OCI-LY7 (cell line): ENCODE data around the gene BLM. TPM values are rescaled to one million over a fixed set of nuclear protein-coding genes. Genes with fewer than 3 reads are reported as not detected.

ENCODE experiments used
- BruUV-seq: library from RNA; stranded (reverse); fragments of 400-500 nt; replicated peaks from 2 replicates; lab custom pipeline; 2021; lab: Mats Ljungman, UMichigan
- CTCF ChIA-PET: fragments of 300-600 bp; sonication (Branson Sonifier 250); formaldehyde crosslinking; loops from one replicate; lab custom pipeline; 2022; ENCODE audit warnings: antibody characterized with exemption; ENCODE audit not compliant: unreplicated experiment; lab: Charles Lee
- POLR2A ChIA-PET: fragments of 300-600 bp; sonication (Branson Sonifier 250); formaldehyde crosslinking; loops from one replicate; lab custom pipeline; 2022; ENCODE audit warnings: antibody characterized with exemption; lab: Charles Lee
- DNase-seq: peaks from one replicate; pipeline ENCODE4 v3.0.0-alpha.2; 2015; ENCODE audit warnings: low spot score
- H2AFZ ChIP-seq: fragments of 200-600 bp; sonication (generic), shearing (Covaris generic); 2 replicates; pipeline ENCODE4 v1.6.1; 2014; ENCODE audit warnings: mild to moderate bottlenecking, antibody characterized with exemption, low read length, moderate library complexity
- H3K27ac ChIP-seq: fragments of 200-600 bp; sonication (generic); 2 replicates; pipeline ENCODE4 v1.5.1; 2014; ENCODE audit warnings: mixed run types, low read depth, mild to moderate bottlenecking, moderate library complexity, low read length, inconsistent platforms; ENCODE audit not compliant: poor library complexity, severe bottlenecking
- H3K36me3 ChIP-seq: fragments of 200-600 bp; sonication (generic); 2 replicates; pipeline ENCODE4 v1.6.1; 2014; ENCODE audit warnings: mild to moderate bottlenecking, antibody characterized with exemption, low read length, moderate library complexity, mixed read lengths; ENCODE audit not compliant: insufficient read depth
- H3K4me1 ChIP-seq: fragments of 200-600 bp; sonication (generic); 2 replicates; pipeline ENCODE4 v1.5.1; 2014; ENCODE audit warnings: mild to moderate bottlenecking, low read length; ENCODE audit not compliant: insufficient read depth, poor library complexity, severe bottlenecking
- H3K4me2 ChIP-seq: fragments of 200-600 bp; sonication (generic); 2 replicates; pipeline ENCODE4 v1.6.1; 2014; ENCODE audit warnings: mild to moderate bottlenecking, low read length
- H3K4me3 ChIP-seq: fragments of 200-600 bp; sonication (generic); 2 replicates; pipeline ENCODE4 v1.5.1; 2014; ENCODE audit warnings: mild to moderate bottlenecking, low read depth, low read length; ENCODE audit not compliant: poor library complexity, severe bottlenecking
- H3K79me2 ChIP-seq: fragments of 200-600 bp; sonication (generic); 2 replicates; pipeline ENCODE4 v1.6.1; 2016; ENCODE audit warnings: low read depth, mild to moderate bottlenecking, low read length, moderate library complexity, mixed read lengths; ENCODE audit not compliant: insufficient read depth
- H3K9me2 ChIP-seq: fragments of 200-600 bp; sonication (generic); 2 replicates; pipeline ENCODE4 v1.6.1; 2016; ENCODE audit warnings: mild to moderate bottlenecking, low read length, mixed read lengths; ENCODE audit not compliant: insufficient read depth
- H3K9me3 ChIP-seq: fragments of 200-600 bp; sonication (generic); 2 replicates; pipeline ENCODE4 v1.6.1; 2014; ENCODE audit warnings: mild to moderate bottlenecking, mixed run types, low read length, mixed read lengths
- H4K20me1 ChIP-seq: fragments of 200-600 bp; sonication (generic); 2 replicates; pipeline ENCODE4 v1.6.1; 2014; ENCODE audit warnings: mild to moderate bottlenecking, antibody characterized with exemption, low read length, moderate library complexity, mixed read lengths; ENCODE audit not compliant: insufficient read depth
- CTCF ChIP-seq: fragments of 200-600 bp; sonication (generic); conservative IDR thresholded peaks from 2 replicates; pipeline ENCODE4 v1.5.1; 2014; ENCODE audit warnings: mild to moderate bottlenecking, antibody characterized with exemption, low read length, moderate library complexity, mixed read lengths
- EZH2phosphoT487 ChIP-seq: fragments of 200-600 bp; sonication (generic); IDR thresholded peaks from 2 replicates; pipeline ENCODE4 v1.6.1; 2018; ENCODE audit warnings: low read depth, borderline replicate concordance, mild to moderate bottlenecking, mixed run types, antibody characterized with exemption, low read length, moderate library complexity, mixed read lengths
- intact Hi-C: fragments of 100-400 bp; cut with micrococcal nuclease; formaldehyde crosslinking; loops from one replicate; pipeline ENCODE4 v1.10.0; 2022; ENCODE audit not compliant: unreplicated experiment
- total RNA-seq, 2 experiments: library from RNA; depleted of rRNA in 1 of 2; stranded (reverse); fragments of >200 nt in 1 of 2; shearing (Covaris generic) in 1 of 2; gene quantifications; 2 replicates each; pipeline ENCODE4 v1.2.3, GENCODE V29; 2014 to 2022

The BLM gene
- total RNA-seq, 2 experiments from 2014 or later, result 47.1 to 51.8 TPM

GRCh38 chr15:90705212-90705611 lies 11.9 kb upstream of the BLM start:
- POLR2A ChIA-PET, result interaction anchor here (1.7 kb wide), 1 partner anchor 132 kb away, joined by 4 read pairs; no protein-coding TSS in a partner anchor
- H2AFZ ChIP-seq, result no peak overlapping the region

GRCh38 chr15:90706394-90707327 lies 10.5 kb upstream of the BLM start:
- no peak for DNase-seq
- no TSS peak for BruUV-seq
- Histone ChIP-seq H2AFZ (no peak overlapping the region), H3K4me1 (peaks cover 9% of the 10 kb centered on the region), H3K9me2 (no peaks in the 10 kb centered on the region), H3K9me3 (no peaks in the 10 kb centered on the region), H3K36me3 (no peaks in the 10 kb centered on the region), H3K4me2 (no peak overlapping the region), H3K27ac (no peak overlapping the region), H3K4me3 (no peak overlapping the region), H3K79me2 (no peaks in the 10 kb centered on the region), H4K20me1 (no peaks in the 10 kb centered on the region)
- POLR2A ChIA-PET, result interaction anchor here (0.7 to 1.3 kb wide), 3 partner anchors 9 to 40 kb away, joined by 3 read pairs; partner anchors contain the start of gene BLM
- intact Hi-C loops, result no loop called here
- CTCF ChIA-PET, result no interaction called here
- TF ChIP-seq EZH2phosphoT487, result no peak
- no peak for TF ChIP-seq CTCF

More at GRCh38 chr15:90705212-90705611, 11.9 kb upstream of the BLM start:
- Histone ChIP-seq H3K9me2 (no peaks in the 10 kb centered on the region), H3K79me2 (no peaks in the 10 kb centered on the region), H3K4me3 (no peak overlapping the region), H3K9me3 (no peaks in the 10 kb centered on the region), H3K4me2 (no peak overlapping the region), H3K27ac (no peak overlapping the region), H4K20me1 (no peaks in the 10 kb centered on the region), H3K4me1 (no peaks in the 10 kb centered on the region), H3K36me3 (no peaks in the 10 kb centered on the region)
- intact Hi-C loops, result no loop called here
- DNase-seq, result no peak
- CTCF ChIA-PET, result no interaction called here
- BruUV-seq, result no TSS peak
- TF ChIP-seq CTCF (no peak), EZH2phosphoT487 (no peak)
